CD4-positive, alpha-beta T cell treated with Interleukin-15 for 4 hours (primary cell): ENCODE data around the gene MEIKIN.

Source experiments
- DNase-seq: peaks from one replicate; pipeline ENCODE4 v3.0.0-alpha.2; 2020; ENCODE audit warnings: low spot score

Gene MEIKIN

DNA sequence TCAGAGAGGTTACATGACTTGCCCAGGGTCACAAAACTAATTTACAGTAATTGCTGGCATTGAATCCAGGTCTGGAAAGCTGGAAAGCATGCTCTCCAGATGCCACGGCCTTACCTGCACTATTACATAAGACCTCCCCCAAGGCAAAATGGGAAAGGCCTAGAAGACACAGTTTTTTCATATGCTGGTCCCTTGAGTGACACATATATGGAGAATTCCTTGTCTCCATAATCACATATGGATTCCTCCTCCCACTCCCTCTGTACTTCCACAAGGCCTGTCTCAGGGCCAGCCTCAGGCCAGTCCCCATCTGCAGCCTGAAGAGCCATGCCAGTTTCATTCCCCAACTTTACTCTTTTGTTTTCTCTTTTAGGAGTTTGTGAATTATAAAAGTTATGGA lies 28.6 kb upstream of the MEIKIN start:
- no peak for DNase-seq

DNA sequence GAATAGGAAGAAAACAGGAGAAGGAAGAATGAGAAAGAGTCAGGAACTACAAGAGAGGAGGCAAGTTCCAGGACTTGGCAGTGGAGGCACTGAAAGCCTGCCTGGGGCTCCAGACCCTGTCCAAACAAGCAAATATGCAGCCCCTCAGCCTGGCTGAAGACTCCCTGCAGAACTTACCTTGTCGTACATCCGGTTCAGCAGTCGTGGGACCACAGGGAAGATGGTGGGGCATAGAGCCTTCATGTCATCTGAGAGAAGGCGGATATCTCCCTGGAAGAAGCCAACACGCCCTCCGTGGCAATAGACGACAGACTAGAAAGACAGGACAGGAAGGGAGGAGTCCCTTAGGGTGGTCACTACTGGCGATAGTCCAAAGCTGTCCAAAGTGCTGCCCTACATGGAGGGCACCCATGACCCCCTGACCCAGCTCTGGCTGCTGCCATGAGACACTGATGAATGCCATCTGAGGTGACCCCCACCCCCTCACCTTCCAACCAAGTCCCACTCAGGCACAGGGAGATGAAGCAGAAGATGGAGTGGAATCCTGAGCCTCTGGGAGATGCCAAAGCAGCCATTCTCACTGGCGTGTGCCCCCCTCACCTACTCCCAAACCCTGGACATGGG lies 27.7 kb upstream of the MEIKIN start:
- DNase-seq = no peak

DNA sequence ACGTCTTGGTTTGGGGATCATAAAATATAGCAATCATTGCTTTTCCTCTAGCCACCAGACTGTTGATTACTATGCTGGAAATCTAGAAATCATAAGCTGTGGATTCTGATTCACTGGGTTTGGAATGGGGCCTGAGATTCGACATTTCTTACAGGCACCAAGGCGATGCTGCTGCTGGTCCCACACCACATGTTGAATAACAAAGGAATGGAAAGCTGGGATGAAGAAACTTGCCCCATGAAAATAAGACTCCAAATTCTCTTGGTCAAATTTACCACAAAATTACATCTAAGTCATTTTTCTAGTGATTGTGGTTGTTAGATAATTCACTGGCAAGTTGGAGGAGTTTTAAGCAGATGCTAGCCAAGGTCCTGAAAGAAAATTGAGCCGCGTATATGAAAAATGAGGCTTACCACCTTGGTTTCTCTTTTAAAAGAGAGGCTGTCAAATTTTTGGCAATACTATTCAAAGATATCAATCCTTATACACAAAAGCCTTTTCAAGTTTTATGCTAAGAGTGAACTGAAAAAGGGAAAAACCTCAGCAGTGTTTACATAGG lies 23.0 kb upstream of the MEIKIN start:
- DNase-seq = no peak

DNA sequence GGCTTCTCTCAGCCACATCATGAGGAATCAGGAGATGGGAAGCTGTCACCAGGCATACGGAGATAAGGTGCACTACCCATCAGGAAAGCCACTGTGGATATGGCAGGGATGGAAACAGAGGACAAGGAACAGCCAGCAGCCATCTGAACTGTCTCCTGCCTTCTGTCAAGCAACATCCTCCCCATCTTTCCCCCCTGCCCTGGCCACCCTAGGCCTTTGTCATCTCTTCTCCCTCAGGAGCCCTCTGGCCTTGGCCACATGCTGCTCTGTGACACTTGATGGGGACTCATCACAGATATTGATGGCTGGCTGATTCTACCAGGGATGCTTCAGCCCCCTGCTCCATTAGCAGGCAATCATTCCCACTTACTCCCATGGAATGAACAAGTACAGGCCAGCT lies 21.1 kb upstream of the MEIKIN start:
- no peak for DNase-seq

DNA sequence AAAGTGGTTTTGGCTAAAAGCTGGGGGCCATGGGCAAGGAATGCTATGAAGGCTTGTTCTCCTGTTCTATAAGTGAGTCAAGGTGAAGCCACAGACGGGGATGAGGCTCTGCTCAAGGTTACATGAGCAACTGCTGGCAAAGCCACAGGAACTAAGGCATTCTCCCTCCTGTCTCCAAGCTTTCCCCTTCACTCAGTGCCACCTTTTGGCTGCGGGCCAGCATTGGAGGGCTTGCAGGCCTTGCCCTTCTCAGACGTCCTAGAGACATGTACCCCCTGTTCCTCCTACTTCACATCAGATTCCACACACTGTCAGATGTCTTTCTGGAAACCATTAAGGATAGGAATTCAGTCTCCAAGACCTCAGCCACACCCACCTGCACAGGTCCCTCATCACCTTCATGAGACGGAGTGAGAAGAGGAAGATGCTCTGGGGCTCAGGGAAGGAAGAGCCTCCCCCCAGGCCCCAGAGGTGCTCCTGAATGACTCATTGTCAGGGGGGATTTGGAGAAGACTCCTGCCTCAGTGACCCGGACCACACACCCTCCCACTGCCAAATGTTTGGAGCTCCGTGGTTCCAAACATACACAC lies 20.5 kb upstream of the MEIKIN start:
- DNase-seq = no peak

DNA sequence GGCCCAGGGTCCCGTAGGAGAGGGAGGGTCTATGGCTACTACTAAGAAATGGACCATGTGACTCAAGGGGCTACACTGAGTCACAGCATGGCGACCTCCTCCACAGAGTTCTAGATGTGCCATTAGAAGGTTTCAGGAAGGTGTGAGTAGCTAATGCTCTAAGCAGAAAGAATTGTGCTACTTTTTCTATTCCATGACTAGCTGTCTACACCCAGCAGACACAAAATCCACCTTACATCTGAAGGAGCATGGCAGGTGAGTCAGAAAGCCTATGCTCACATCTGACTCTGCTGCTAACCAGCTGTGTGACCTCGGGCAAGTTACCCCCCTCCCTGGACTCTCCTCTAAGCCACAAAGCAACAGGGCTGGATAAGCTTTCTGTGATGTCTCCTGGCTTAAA lies 14.4 kb upstream of the MEIKIN start:
- no peak for DNase-seq

DNA sequence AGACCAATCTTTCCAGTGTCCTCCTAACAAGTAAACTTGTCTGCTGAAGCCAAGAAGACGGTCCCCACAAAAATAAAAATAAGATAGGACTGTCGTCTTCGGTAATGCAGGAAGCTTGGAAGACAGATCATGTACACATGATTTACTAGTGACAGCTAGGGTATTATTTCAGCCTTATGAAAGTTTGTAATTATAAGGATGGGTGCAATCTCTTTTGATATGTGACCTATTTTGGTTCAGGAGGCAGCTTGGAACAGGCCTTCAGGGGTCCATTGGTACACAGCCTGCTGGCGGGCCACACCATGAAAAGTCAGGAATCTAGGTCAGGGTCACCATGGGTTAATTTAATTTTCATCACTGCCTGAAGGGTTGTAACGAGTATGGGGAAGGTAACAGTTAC lies 13.7 kb upstream of the MEIKIN start:
- DNase-seq = no peak

DNA sequence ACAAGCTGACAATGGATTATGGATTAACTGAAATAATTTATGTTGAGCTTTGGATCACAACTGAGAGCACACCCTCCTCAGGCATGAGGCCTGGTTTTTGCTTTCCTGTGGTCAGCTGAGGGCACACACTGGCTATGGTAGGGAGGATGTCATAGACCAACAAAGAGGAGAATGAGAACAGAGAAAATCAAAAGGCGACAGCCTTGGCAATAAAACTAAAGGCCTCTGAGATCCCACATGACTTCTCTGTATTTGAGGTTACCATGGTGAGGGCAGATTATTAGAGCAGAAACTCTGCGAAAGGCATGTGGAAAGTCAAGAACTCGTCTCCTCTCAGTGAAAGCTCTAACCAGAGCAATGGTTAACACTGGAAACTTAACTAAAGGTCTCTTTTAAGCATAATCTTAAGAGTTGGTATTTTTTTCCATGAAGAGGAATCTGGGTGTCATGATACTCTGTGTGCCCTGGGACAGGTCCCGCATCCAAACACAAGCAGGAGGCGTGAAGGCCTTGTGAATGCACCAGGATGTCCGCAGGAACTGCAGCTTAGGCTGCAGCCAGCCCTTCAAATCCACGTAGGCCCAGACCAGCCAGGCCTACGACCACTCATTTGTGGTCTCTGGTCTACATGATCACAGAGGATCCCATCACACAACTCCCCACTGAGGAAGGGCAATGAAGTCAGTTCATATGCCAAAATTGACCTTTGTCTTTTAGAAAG lies 12.4 kb upstream of the MEIKIN start:
- DNase-seq = no peak

DNA sequence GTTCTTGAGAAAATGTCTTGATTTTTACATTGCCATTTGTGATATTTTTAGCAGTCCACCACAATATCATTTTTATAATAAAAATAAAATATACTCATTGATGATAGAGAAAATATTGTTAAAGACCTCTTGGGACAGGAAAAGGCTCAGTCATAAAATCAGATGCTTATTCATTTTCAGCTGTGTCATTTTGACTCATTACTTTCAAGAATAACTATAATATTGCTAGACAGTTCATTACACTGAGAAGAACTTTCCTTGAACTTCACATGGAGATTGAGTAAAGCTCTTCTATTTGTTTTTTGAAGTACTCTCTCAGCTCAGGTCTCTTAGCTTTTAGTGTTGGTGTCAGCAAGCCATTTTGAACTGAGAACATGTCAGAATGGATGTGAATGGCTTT lies 8.5 kb upstream of the MEIKIN start:
- no peak for DNase-seq

DNA sequence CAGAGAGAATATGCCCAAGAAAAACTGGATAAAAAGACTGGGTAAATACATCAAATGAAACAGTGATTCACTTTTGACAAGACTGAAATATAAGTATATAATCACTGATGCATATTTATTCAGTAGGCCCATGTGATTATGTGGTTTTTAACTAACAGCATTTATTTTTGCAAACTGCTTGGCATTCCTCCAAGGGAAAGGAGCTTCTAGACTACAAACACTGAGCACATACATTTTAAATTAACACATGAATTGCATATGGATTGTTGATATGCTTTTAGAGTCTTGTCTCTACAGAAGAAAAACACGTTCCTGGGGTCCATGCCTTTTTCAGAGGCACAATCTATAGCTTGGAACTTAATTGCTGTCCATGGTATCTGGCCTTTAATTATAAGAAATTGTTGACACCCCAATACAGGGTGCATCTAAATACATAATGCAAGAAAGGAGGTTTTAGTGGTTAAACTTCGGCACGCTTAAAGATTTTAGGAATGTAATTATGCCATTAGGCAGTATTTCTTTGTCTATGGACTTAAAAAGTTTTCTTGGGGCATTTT lies 6.9 kb upstream of the MEIKIN start:
- no peak for DNase-seq

DNA sequence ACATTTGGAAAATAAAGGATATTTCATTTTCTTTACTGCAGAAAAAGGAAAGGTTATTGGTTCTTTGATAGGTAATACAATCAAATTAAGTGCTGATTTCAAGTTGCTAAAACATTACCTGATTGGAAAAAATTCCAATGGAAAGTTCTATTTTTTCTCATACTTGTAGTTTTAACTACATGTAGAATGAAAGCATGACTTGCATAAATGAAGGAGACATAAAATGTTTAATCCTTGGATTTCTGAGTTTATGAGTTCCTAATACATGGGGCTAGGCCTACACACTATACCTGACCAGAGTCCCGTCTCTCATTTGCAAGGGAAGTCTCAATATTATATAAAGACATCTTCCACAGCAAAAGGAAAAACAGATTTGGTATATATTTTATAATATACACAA lies 5.2 kb upstream of the MEIKIN start:
- no peak for DNase-seq

DNA sequence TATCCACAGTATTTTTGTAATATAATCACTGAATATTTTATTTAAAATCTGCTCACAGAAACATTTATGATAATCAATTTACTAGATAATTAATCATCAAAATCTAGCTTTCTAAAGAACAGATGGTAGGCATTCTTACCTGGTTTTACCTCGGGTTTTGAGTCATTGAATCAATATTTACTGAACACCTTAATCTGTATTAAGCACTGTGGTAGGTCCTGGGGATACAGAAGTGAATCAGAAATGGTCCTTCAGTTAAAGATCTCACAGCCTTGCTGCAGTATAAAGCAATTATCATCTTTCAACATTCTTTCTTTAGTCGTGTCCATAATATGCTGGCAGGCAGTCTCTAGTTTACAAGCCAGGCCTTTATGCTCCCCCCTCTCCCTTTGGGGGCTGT lies 2.0 kb upstream of the MEIKIN start:
- no peak for DNase-seq

DNA sequence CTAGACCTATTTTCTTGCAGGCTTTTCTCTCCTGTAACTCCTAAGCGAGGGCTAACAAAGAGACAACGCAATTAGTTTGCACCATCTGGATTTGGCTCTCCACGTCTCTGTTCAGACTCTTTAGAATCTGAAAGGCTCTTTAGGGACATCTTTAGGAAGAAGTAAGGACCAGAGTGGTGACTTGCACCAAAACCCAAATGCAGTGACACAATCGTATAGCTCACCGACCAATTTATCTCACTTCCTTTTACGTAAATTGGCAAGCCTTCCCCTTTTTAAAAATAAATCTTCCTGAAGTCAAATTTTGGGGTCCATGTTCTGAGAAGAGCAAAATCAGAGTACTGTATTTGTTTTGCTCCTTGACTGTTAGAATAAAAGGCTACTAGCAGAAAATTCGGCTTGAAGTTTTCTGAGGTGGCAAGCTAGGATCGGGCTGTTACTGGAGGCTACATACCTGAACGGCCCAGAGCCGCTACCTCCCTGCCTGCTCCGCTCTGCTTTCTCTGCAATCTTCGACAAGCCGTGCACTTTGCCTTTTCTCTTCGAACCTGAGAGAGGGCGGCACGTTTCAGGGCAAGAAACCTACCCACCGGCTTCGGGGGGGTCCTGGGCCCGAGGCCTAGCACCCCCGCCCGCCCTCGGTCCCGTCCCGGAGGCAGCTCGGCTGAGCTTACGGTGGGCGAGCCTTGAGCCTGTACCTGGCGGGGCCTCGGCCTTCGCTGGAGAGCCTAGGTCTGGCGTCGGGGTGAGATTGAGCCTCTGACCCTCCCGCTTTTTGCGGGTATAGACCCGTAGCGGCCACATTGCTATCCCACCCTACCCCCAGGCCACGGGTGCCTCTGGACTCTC lies 537 bp downstream of the MEIKIN start:
- no peak for DNase-seq

DNA sequence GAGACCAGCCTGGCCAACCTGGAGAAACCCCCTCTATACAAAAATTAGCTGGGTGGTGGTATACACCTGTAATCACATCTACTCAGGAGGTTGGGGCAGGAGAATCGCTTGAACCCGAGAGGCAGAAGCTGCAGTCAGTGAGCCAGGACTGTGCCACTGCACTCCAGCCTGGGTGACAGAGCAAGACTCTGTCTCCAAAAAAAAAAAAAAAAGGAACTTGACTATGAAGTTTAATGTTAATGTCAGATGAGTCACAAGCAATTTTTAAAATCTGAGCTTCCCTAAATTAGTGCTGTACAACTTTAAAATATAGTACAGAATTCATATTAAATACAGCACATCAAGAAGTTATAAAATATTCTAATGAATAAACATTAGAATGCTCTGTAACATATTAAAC lies 1.5 kb downstream of the MEIKIN start:
- DNase-seq = no peak

DNA sequence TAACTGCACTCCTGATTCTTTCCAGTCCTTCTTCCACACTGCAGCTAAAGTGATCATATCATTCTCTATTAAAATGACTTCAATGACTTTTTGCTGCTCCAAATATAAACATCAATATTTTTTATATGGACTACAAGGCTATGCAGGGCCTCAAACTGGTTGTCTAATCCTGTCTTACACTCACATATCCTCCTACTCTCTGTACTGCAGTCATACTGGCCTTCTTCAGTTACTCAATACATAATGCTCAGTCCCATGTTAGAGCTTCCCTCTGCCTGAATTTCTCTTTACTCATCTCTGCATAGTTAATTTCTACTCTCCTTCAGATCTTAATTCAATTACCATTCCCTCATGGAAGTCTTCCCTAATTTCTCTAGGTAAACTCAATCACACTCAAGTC lies 3.4 kb downstream of the MEIKIN start:
- DNase-seq = no peak

DNA sequence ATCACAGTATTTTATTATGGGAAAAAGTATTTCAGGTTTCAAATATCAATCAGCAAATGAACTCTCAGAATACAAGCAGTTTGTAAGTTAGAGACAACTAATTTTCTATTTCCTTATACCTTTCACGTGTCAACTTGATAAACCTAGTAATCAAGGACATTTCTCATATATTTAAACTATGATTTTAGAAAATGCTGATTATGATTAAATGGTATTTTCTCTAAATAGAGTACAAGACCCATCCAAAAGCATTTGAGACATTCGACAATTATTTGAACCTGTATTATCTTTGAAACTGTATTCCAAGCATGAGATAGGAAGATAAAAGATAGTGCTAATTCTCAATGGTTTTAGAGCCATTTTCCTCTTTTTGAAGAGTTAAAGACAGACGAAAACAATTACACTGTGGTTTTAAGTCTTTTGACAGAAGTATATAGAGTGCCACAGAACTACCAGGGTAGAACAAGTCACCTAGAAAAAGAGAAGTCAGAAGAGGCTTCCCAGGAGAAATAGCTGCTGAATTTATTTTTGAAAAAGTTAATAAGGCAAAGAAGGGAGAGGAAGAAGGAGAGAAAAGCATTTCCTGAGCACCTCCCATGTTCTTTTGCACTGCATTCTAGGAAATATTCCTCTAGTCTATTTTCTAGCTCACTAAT lies 5.6 kb downstream of the MEIKIN start:
- no peak for DNase-seq

DNA sequence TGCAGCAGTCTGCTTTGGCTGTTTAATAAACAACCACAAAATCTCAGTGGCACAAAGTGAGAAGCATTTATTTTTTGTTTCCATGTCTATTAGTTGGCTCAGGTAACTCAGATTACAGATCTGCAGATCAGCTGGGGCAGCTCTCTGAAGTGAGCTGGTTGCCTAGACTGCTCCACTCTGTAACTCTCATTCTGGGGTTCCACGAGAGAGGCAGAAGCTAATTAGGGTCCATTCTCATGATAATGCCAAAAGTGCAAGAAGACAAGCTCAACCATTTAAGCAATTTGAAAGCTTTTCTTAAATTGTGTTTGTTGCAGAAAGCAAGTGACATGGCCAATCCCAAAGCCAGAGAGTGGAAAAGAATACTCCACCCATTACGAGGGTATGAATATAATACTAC lies 13.2 kb downstream of the MEIKIN start:
- DNase-seq = no peak

DNA sequence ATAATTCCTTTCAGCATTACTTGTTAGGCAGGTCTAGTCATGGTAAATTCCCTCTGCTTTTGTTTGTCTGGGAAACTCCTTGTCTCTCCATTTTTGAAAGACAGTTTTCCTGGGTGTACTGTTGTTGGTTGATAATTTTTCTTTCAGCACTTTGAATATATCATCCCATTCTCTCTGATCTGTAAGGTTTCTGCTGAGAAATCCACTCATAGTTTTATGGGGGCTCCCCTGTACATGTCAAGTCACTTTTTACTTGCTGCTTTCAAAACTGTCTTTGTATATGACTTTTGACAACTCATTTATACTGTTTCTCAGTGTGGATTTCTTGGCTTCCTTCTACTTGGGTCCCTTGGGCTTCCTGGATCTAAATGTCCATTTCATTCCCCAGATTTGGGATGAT lies 16.5 kb downstream of the MEIKIN start:
- no peak for DNase-seq

DNA sequence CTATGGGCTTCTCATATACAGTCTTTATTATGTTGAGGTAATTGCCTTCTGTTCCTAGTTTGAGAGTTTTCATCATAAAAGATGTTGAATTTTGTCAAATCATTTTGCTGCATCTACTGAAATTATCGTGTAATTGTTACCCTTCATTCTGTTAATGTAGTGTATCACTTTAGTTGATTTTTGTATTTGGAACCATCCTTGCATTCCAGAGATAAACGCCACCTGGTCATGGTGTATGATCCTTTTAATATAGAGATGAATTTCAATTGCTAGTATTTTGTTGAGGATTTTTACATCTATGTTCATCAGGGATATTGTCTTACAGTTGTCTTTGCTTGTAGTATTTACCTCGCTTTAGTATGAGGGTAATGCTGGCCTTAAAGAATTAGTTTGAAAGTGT lies 19.3 kb downstream of the MEIKIN start:
- DNase-seq = no peak

DNA sequence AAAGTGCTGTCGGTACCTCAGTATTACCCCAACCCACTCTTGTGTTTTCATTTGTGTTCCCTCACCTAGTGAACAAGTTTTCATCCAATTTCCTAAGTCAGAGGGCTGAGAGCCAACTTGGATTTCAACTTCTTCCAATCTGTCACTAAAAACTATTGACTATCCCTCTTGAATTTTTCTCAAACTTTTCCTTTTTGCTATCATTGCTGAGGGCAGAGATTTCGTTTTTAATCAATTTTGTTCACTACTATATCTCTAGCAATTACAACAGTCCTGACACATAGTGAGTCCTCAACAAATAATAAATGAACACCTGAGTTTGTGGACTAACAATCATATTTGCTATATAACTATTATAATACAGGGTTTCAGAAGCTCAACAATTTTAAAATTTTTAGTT lies 29.0 kb downstream of the MEIKIN start:
- DNase-seq = no peak

DNA sequence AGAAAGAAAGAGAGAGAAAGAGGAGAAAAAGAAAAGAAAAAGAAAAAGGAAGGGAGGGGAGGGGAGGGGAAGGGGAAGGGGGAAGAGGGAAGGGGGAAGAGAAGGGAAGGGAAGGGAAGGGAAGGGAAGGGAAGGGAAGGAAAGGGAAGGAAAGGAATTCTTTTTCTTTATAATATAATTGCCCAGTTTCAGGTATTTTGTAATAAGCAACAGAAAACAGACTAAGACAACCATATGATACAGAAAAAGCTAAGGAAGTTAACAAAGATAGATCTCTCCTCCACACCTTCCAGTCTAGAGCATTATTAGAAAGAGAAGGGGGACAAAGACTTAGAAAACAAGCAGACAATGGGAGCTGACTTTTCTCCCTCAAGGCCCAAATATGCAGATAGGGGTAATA lies 31.0 kb downstream of the MEIKIN start:
- no peak for DNase-seq

DNA sequence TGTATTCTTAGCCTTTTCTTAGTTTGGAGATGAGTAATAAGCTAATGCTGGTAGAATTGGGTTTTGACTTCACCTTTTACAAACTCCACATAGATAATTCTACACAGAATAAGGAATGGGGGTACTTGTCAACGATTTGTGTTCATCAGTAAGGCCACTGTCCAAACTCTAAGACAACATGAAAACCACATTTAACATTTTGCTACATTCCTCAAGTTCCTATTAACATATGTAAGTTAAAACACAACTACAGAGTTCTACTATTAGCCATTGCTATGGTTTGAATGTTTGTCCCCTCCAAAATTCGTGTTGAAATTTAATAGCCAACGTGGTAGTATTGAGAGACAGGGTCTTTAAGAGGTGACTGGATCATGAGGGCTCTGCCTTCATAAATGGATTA lies 31.9 kb downstream of the MEIKIN start:
- no peak for DNase-seq
